SU-DHL-6 (cell line): ENCODE results near the gene PPM1M.

Source experiments
- EZH2phosphoT487 ChIP-seq: fragments of 200-600 bp; sonication (generic), shearing (Covaris generic); conservative IDR thresholded peaks from 2 replicates; pipeline ENCODE4 v1.6.1; 2018; ENCODE audit warnings: mild to moderate bottlenecking, antibody characterized with exemption, low read length, moderate library complexity, mixed read lengths
- TF ChIP-seq, protein P1 (sequence below): fragments of 200-600 bp; sonication (generic); IDR thresholded peaks from one replicate; pipeline ENCODE4 v1.5.1; 2017; ENCODE audit warnings: antibody characterized with exemption, mild to moderate bottlenecking, low read length, moderate library complexity; ENCODE audit not compliant: insufficient read depth, poor library complexity, severe bottlenecking

DNA sequence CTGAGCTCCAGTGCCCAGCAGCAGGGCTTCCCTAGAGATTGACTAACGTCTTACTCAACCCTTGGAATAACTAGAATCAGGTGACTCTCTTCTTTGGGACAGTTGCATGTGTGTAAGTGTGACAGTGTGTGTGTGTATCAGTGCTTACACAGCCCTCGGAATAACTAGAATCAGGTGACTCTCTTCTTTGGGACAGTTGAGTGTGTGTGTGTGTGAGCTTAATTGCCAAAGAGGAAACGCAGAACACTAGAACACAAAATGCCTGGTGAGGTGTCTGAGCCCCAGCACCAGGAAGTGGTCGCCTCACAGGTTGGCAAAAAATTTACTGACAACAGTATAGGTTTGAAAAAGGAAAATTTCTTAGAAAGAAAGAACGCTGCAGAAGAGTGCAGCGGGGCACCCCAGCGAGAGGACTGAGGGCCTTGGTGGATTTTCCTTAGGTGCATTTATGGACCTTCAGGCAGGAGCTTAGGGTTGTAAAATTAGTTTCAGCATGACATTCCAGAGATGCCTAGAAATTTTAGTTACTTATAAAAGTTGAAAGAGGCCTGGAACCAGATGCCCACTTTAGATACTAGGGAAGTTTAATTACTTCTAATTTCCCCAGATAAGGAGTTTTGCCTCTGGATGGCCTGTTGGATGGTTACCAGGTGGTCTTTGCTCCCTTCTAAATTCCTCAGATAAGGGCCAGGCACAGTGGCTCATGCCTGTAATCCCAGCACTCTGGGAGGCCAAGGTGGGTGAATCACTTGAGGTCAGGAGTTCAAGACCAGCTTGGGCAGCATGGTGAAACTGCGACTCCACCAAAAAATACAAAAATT lies 36.6 kb downstream of the PPM1M start:
- no peak for TF ChIP-seq EZH2phosphoT487
- TF ChIP-seq, protein P1, sequence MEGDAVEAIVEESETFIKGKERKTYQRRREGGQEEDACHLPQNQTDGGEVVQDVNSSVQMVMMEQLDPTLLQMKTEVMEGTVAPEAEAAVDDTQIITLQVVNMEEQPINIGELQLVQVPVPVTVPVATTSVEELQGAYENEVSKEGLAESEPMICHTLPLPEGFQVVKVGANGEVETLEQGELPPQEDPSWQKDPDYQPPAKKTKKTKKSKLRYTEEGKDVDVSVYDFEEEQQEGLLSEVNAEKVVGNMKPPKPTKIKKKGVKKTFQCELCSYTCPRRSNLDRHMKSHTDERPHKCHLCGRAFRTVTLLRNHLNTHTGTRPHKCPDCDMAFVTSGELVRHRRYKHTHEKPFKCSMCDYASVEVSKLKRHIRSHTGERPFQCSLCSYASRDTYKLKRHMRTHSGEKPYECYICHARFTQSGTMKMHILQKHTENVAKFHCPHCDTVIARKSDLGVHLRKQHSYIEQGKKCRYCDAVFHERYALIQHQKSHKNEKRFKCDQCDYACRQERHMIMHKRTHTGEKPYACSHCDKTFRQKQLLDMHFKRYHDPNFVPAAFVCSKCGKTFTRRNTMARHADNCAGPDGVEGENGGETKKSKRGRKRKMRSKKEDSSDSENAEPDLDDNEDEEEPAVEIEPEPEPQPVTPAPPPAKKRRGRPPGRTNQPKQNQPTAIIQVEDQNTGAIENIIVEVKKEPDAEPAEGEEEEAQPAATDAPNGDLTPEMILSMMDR = no peak
